ENCODE results near the gene APOBEC4. TPM values are rescaled to one million over a fixed set of nuclear protein-coding genes. Genes with fewer than 3 reads are reported as not detected.

The APOBEC4 gene
- total RNA-seq, result not detected

- H3K4me1 ChIP-seq, result peaks cover 6% of the 10 kb centered on the region
- 42% methylated on average over 5 of the region's 5 CpGs for WGBS, 2 donors
- TF ChIP-seq CTCF (IDR thresholded peaks at IDR 0.05) (no peak), POLR2A (IDR thresholded peaks at IDR 0.05) (no peak)
- intact Hi-C loops (cut with DNase I), result loop anchor here (5.0 kb wide), 1 partner anchor 269 kb away; no protein-coding TSS in a partner anchor
- no peaks in the 10 kb centered on the region for H3K27me3 ChIP-seq
- H3K27ac ChIP-seq, result no peak within 1 kb of the TSS
- peak; percentile 48 for ATAC-seq
- DNase-seq, result peak in 1 of 4 donors; percentile 23
- no peaks in the 10 kb centered on the region for H3K36me3 ChIP-seq (replicated peaks in 1 of 2; ENCODE audit: insufficient read depth in 1 of 2, low read depth in 2 of 2)
- no peaks in the 10 kb centered on the region for H3K9me3 ChIP-seq
- no peak within 1 kb of the TSS for H3K4me3 ChIP-seq
Observed at GRCh38 chr1:183652547-183653461, at the start of gene APOBEC4. APOBEC4 (minus strand) TSS chr1:183653316; CDS start chr1:183648781, 4,535 bp downstream.

- Histone ChIP-seq H3K9me3 (no peaks in the 10 kb centered on the region), H3K36me3 (replicated peaks in 1 of 2; ENCODE audit: insufficient read depth in 1 of 2, low read depth in 2 of 2) (no peaks in the 10 kb centered on the region), H3K4me3 (no peak overlapping the region), H3K27ac (no peak overlapping the region), H3K4me1 (peaks cover 10% of the 10 kb centered on the region), H3K27me3 (no peaks in the 10 kb centered on the region)
- DNase-seq (no peak), ATAC-seq (no peak)
- intact Hi-C loops (cut with DNase I), result no loop called here
- WGBS, 2 donors, result 92 to 94% methylated on average over 9 of the region's 9 CpGs
- TF ChIP-seq CTCF (IDR thresholded peaks at IDR 0.05) (no peak), POLR2A (IDR thresholded peaks at IDR 0.05) (no peak)
Observed at GRCh38 chr1:183702813-183703198, 49.7 kb upstream of the APOBEC4 start.

GRCh38 chr1:183702087-183702812 lies 49.1 kb upstream of the APOBEC4 start:
- no peaks in the 10 kb centered on the region for H3K27me3 ChIP-seq
- 75 to 78% methylated on average over 7 of the region's 7 CpGs for WGBS, 2 donors
- peaks cover 10% of the 10 kb centered on the region for H3K4me1 ChIP-seq
- no peak for ATAC-seq
- intact Hi-C loops (cut with DNase I), result no loop called here
- H3K4me3 ChIP-seq, result no peak overlapping the region
- no peak for DNase-seq
- no peak overlapping the region for H3K27ac ChIP-seq
- no peaks in the 10 kb centered on the region for H3K9me3 ChIP-seq
- TF ChIP-seq CTCF (IDR thresholded peaks at IDR 0.05) (no peak), POLR2A (IDR thresholded peaks at IDR 0.05) (no peak)
- no peaks in the 10 kb centered on the region for H3K36me3 ChIP-seq (replicated peaks in 1 of 2; ENCODE audit: insufficient read depth in 1 of 2, low read depth in 2 of 2)

GRCh38 chr1:183699616-183700160 lies 46.6 kb upstream of the APOBEC4 start:
- Histone ChIP-seq H3K4me1 (peaks cover 15% of the 10 kb centered on the region), H3K27ac (peak overlapping the region; percentile 4 to 69 (median 57)), H3K4me3 (no peak overlapping the region), H3K9me3 (no peaks in the 10 kb centered on the region), H3K27me3 (no peaks in the 10 kb centered on the region), H3K36me3 (replicated peaks in 1 of 2; ENCODE audit: insufficient read depth in 1 of 2, low read depth in 2 of 2) (no peaks in the 10 kb centered on the region)
- intact Hi-C loops (cut with DNase I), result no loop called here
- DNase-seq (peak in 2 of 4 donors; percentile 13 to 25), ATAC-seq (peak; percentile 84)
- 32 to 38% methylated on average over 4 of the region's 4 CpGs for WGBS, 2 donors
- no peak for TF ChIP-seq CTCF (IDR thresholded peaks at IDR 0.05)

All from body of pancreas (tissue), 4 donors.